ENCODE results near the gene TNFSF4.

DNA sequence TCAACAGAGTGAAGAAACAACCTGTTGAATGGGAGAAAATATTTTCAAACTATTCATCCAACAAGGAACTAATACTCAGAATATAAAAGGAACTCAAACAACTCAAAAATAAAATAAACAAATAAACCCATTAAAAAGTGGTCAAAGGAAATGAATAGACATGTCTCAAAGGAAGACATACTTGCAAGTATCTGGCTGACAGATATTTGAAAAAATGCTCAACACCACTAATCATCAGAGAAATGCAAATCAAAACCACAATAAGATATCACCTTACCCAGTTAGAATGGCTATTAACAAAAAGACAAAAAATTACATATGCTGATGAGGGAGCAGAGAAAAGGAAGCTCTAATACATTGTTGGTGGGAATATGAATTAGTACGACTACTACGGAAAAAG lies 38.2 kb downstream of the TNFSF4 start:
- TF ChIP-seq, protein P1, sequence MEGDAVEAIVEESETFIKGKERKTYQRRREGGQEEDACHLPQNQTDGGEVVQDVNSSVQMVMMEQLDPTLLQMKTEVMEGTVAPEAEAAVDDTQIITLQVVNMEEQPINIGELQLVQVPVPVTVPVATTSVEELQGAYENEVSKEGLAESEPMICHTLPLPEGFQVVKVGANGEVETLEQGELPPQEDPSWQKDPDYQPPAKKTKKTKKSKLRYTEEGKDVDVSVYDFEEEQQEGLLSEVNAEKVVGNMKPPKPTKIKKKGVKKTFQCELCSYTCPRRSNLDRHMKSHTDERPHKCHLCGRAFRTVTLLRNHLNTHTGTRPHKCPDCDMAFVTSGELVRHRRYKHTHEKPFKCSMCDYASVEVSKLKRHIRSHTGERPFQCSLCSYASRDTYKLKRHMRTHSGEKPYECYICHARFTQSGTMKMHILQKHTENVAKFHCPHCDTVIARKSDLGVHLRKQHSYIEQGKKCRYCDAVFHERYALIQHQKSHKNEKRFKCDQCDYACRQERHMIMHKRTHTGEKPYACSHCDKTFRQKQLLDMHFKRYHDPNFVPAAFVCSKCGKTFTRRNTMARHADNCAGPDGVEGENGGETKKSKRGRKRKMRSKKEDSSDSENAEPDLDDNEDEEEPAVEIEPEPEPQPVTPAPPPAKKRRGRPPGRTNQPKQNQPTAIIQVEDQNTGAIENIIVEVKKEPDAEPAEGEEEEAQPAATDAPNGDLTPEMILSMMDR (conservative IDR thresholded peaks at IDR 0.05 in 1 of 2, IDR thresholded peaks at IDR 0.05 in 1 of 2; ENCODE audit: low read depth in 1 of 2, low read length in 2 of 2) = no peak
- no peak for TF ChIP-seq EZH2 (IDR thresholded peaks at IDR 0.05; ENCODE audit: low read length, missing control alignments)

Measured in fibroblast of lung (primary cell).